ENCODE data around the gene EEF1A2.

The EEF1A2 gene

GRCh38 chr20:63536997-63537524 is 38.2 kb upstream of the EEF1A2 start, which contains the start of gene PTK6:
PTK6 (minus strand) TSS chr20:63537376; CDS start chr20:63537314, 62 bp downstream.
- no peak for DNase-seq

GRCh38 chr20:63536241-63536977 is 37.5 kb upstream of the EEF1A2 start:
- no peak for DNase-seq

- no peak for DNase-seq
Observed at GRCh38 chr20:63534831-63535651, 36.2 kb upstream of the EEF1A2 start.

GRCh38 chr20:63534427-63534830 is 35.5 kb upstream of the EEF1A2 start:
- no peak for DNase-seq

- DNase-seq: no peak
Observed at GRCh38 chr20:63533871-63534393, 35.0 kb upstream of the EEF1A2 start.

GRCh38 chr20:63533388-63533787 is 34.5 kb upstream of the EEF1A2 start:
- no peak for DNase-seq

- no peak for DNase-seq
Observed at GRCh38 chr20:63532449-63532971, 33.6 kb upstream of the EEF1A2 start.

- no peak for DNase-seq
Observed at GRCh38 chr20:63531686-63532448, 33.0 kb upstream of the EEF1A2 start.

- DNase-seq: no peak
Observed at GRCh38 chr20:63530788-63531160, 31.9 kb upstream of the EEF1A2 start.

GRCh38 chr20:63529861-63530787 is 31.2 kb upstream of the EEF1A2 start:
- no peak for DNase-seq

GRCh38 chr20:63529180-63529860 is 30.4 kb upstream of the EEF1A2 start:
- DNase-seq: no peak

- DNase-seq: no peak
Observed at GRCh38 chr20:63527184-63527583, 28.3 kb upstream of the EEF1A2 start.

- DNase-seq: no peak
Observed at GRCh38 chr20:63525971-63526370, 27.1 kb upstream of the EEF1A2 start.

- no peak for DNase-seq
Observed at GRCh38 chr20:63525185-63525584, 26.3 kb upstream of the EEF1A2 start.

GRCh38 chr20:63522981-63523611 is 24.2 kb upstream of the EEF1A2 start:
- DNase-seq: no peak

GRCh38 chr20:63522091-63522868 is 23.4 kb upstream of the EEF1A2 start:
- no peak for DNase-seq

GRCh38 chr20:63521602-63522001 is 22.7 kb upstream of the EEF1A2 start:
- DNase-seq: no peak

- no peak for DNase-seq
Observed at GRCh38 chr20:63520934-63521601, 22.2 kb upstream of the EEF1A2 start.

- peak; percentile 44 for DNase-seq
Observed at GRCh38 chr20:63520504-63520933, 21.6 kb upstream of the EEF1A2 start, which contains the start of gene PPDPF. PPDPF (plus strand) TSS chr20:63520765; CDS start chr20:63521309, 544 bp downstream.
